ENCODE results near the gene INPP4A. TPM values are rescaled to one million over a fixed set of nuclear protein-coding genes. Genes with fewer than 3 reads are reported as not detected.
"Not testable (repeated sequence)": the region's sequence is repeated elsewhere in the genome, so short reads cannot be mapped to it uniquely, and the experiment has no call there.

INPP4A gene
- total and polyA plus RNA-seq, 8 donors = 1.5 to 65.3 (median 12.2) TPM

- Histone ChIP-seq H3K4me3 (no peak overlapping the region), H3K4me1 (no peaks in the 10 kb centered on the region), H3K9me3 (no peaks in the 10 kb centered on the region), H3K27me3 (no peaks in the 10 kb centered on the region), H3K27ac (no peak overlapping the region), H3K36me3 (peaks cover 2 to 68% (median 48%) of the 10 kb centered on the region in 4 donors)
- WGBS, 5 donors = 95 to 100% (median 98%) methylated on average over 4 of the region's 4 CpGs
- intact Hi-C loops (cut with DNase I; ENCODE audit: low total_unique reads) = no loop called here
- DNase-seq = no peak
- TF ChIP-seq POLR2A (IDR thresholded peaks at IDR 0.05) = no peak
- TF ChIP-seq POLR2AphosphoS5 (IDR thresholded peaks at IDR 0.05) = no peak
- no peak for TF ChIP-seq CTCF (IDR thresholded peaks at IDR 0.05)
- TF ChIP-seq EP300 (IDR thresholded peaks at IDR 0.05) = no peak
Observed at GRCh38 chr2:98589489-98589888, 144.8 kb downstream of the INPP4A start.

- Histone ChIP-seq H3K9me3 (no peaks in the 10 kb centered on the region), H3K27me3 (no peaks in the 10 kb centered on the region), H3K4me3 (no peak overlapping the region), H3K4me1 (no peaks in the 10 kb centered on the region), H3K36me3 (peaks cover 2 to 49% (median 44%) of the 10 kb centered on the region in 4 donors), H3K27ac (no peak overlapping the region)
- 93 to 99% (median 96%) methylated on average over 6 to 8 of the region's 8 CpGs for WGBS, 5 donors
- intact Hi-C loops (cut with DNase I; ENCODE audit: low total_unique reads) = no loop called here
- no peak for DNase-seq
- TF ChIP-seq POLR2AphosphoS5 (IDR thresholded peaks at IDR 0.05) (no peak), EP300 (IDR thresholded peaks at IDR 0.05) (no peak), CTCF (IDR thresholded peaks at IDR 0.05) (no peak), POLR2A (IDR thresholded peaks at IDR 0.05) (no peak)
Observed at GRCh38 chr2:98592565-98592964, 147.9 kb downstream of the INPP4A start.

GRCh38 chr2:98594665-98595064, 150.0 kb downstream of the INPP4A start:
- H3K4me1 ChIP-seq; H3K9me3 ChIP-seq; DNase-seq; intact Hi-C loops (cut with DNase I; ENCODE audit: low total_unique reads); H3K4me3 ChIP-seq; H3K27ac ChIP-seq; H3K27me3 ChIP-seq: not testable (repeated sequence)
- H3K36me3 ChIP-seq = peaks cover 10 to 61% (median 54%) of the 10 kb centered on the region in 4 donors
- 88 to 100% (median 91%) methylated on average over 2 to 4 of the region's 4 CpGs for WGBS, 5 donors

- no peaks in the 10 kb centered on the region for H3K9me3 ChIP-seq
- no peak overlapping the region for H3K27ac ChIP-seq
- DNase-seq = no peak
- no peak for TF ChIP-seq CTCF (IDR thresholded peaks at IDR 0.05)
- no peak for TF ChIP-seq EP300 (IDR thresholded peaks at IDR 0.05)
- TF ChIP-seq POLR2AphosphoS5 (IDR thresholded peaks at IDR 0.05) = no peak
- TF ChIP-seq POLR2A (IDR thresholded peaks at IDR 0.05) = no peak
- H3K27me3 ChIP-seq = no peaks in the 10 kb centered on the region
- H3K36me3 ChIP-seq = peaks cover 34 to 78% (median 75%) of the 10 kb centered on the region in 4 donors
- 89 to 97% (median 93%) methylated on average over 1 of the region's 1 CpG for WGBS, 5 donors
- intact Hi-C loops (cut with DNase I; ENCODE audit: low total_unique reads) = no loop called here
- H3K4me1 ChIP-seq = peaks cover 0 to 8% (median 0%) of the 10 kb centered on the region in 4 donors
- no peak overlapping the region for H3K4me3 ChIP-seq
Observed at GRCh38 chr2:98598781-98599428, 154.2 kb downstream of the INPP4A start.

- intact Hi-C loops (cut with DNase I; ENCODE audit: low total_unique reads) = no loop called here
- Histone ChIP-seq H3K4me3 (no peak overlapping the region), H3K4me1 (peaks cover 9 to 31% (median 19%) of the 10 kb centered on the region in 4 donors), H3K36me3 (peaks cover 34 to 81% (median 75%) of the 10 kb centered on the region in 4 donors), H3K9me3 (no peaks in the 10 kb centered on the region), H3K27me3 (no peaks in the 10 kb centered on the region), H3K27ac (no peak overlapping the region)
- WGBS, 5 donors = 67 to 93% (median 79%) methylated on average over 3 of the region's 3 CpGs
- peak in 1 of 2 donors; percentile 73 for DNase-seq
- TF ChIP-seq POLR2A (IDR thresholded peaks at IDR 0.05) (no peak), POLR2AphosphoS5 (IDR thresholded peaks at IDR 0.05) (peak in 1 of 3 donors; percentile 10), EP300 (IDR thresholded peaks at IDR 0.05) (no peak), CTCF (IDR thresholded peaks at IDR 0.05) (peak in 5 of 7 experiments; percentile 23 to 38 (median 29))
Observed at GRCh38 chr2:98601532-98602132, 157.0 kb downstream of the INPP4A start.
